ENCODE results near the gene CNP. TPM values are rescaled to one million over a fixed set of nuclear protein-coding genes. Genes with fewer than 3 reads are reported as not detected.
"Not testable (repeated sequence)": the region's sequence is repeated elsewhere in the genome, so short reads cannot be mapped to it uniquely, and the experiment has no call there.

CNP gene
- total and polyA plus RNA-seq, 8 donors = 26.3 to 45.8 (median 32.1) TPM

DNA sequence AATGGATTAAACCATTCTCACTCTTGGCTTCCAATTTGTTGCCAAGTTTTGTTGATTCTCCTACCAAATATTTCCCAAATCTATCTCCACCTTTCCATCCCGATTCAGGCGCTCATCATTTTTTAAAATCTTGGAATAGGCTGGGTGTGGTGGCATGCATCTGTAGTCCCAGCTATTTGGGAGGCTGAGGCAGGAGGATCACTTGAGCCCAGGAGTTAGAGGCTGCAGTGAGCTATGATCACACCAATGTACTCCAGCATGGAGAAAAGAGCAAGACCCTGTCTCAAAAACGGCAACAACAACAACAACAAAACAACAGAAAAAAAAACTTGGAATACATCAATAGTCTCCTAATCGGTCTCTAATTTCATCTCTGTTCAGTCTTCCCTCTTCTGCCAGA is 52.4 kb downstream of the CNP start:
- Histone ChIP-seq H3K4me3 (no peak overlapping the region), H3K4me1 (peaks cover 24 to 28% (median 24%) of the 10 kb centered on the region in 3 donors), H3K27me3 (no peaks in the 10 kb centered on the region), H3K9me3 (no peaks in the 10 kb centered on the region), H3K36me3 (peaks cover 0 to 14% (median 10%) of the 10 kb centered on the region in 3 donors), H3K27ac (no peak overlapping the region)
- intact Hi-C loops (cut with DNase I) = no loop called here
- no peak for TF ChIP-seq CTCF (IDR thresholded peaks at IDR 0.05)
- ATAC-seq = no peak
- WGBS, 2 donors = 83 to 89% methylated on average over 4 of the region's 4 CpGs
- FAIRE-seq = no peak
- no peak for DNase-seq

- peak; percentile 83 to 94 (median 92) for TF ChIP-seq CTCF (IDR thresholded peaks at IDR 0.05)
- FAIRE-seq = no peak
- Histone ChIP-seq H3K4me3 (peak within 1 kb of the TSS; percentile 85 to 94 (median 90)), H3K27ac (peak within 1 kb of the TSS; percentile 44 to 73 (median 55)), H3K27me3 (no peaks in the 10 kb centered on the region), H3K9me3 (no peaks in the 10 kb centered on the region), H3K4me1 (peaks cover 24 to 35% (median 24%) of the 10 kb centered on the region in 3 donors), H3K36me3 (peaks cover 0 to 14% (median 10%) of the 10 kb centered on the region in 3 donors)
- peak; percentile 73 to 84 (median 82) for ATAC-seq
- 6 to 9% methylated on average over 34 to 49 of the region's 49 CpGs for WGBS, 2 donors
- DNase-seq = peak; percentile 92 to 98 (median 94)
- intact Hi-C loops (cut with DNase I) = loop anchor here (5.0 to 10.0 kb wide), 3 partner anchors 85 to 98 kb away; partner anchors contain the start of gene DHX58 (in 1 of the 3)
These were observed 53.2 kb downstream of the CNP start, which contains the start of gene NKIRAS2 for GRCh38 chr17:42019509-42020404. NKIRAS2 (plus strand) TSS chr17:42020090; CDS start chr17:42021578, 1,488 bp downstream.

DNA sequence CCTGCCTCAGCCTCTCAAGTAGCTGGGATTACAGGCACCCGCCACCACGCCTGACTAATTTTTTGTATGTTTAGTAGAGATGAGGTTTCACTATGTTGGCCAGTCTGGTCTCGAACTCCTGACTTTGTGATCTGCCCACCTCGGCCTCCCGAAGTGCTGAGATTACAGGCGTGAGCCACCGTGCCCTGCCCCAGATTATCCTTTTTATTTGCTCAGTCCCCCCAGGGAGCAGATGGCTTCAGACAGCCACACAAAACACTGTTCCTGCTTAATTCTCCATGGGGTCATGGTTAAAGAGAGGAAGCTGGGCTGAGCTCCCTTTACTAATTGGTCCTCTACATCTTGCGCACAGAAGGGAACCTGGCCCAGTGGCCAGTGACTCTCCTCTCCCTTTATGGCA is 54.2 kb downstream of the CNP start:
- H3K4me1 ChIP-seq = peaks cover 18 to 31% (median 21%) of the 10 kb centered on the region in 3 donors
- H3K36me3 ChIP-seq = peaks cover 0 to 14% (median 10%) of the 10 kb centered on the region in 3 donors
- H3K27me3 ChIP-seq, H3K27ac ChIP-seq, H3K9me3 ChIP-seq, FAIRE-seq, ATAC-seq, DNase-seq: not testable (repeated sequence)
- 54 to 64% methylated on average over 8 of the region's 8 CpGs for WGBS, 2 donors
- H3K4me3 ChIP-seq = peak overlapping the region in 3 of 4 donors; percentile 85 to 94 (median 88)
- intact Hi-C loops (cut with DNase I) = loop anchor here (5.0 to 10.0 kb wide), 3 partner anchors 84 to 96 kb away; partner anchors contain the start of gene DHX58 (in 1 of the 3)

GRCh38 chr17:42023524-42024349 is 57.1 kb downstream of the CNP start:
- ATAC-seq = no peak
- no peak for TF ChIP-seq CTCF (IDR thresholded peaks at IDR 0.05)
- peak overlapping the region in 2 of 4 donors; percentile 51 to 67 for H3K27ac ChIP-seq
- intact Hi-C loops (cut with DNase I) = loop anchor here (5.0 to 10.0 kb wide), 3 partner anchors 81 to 94 kb away; partner anchors contain the start of gene DHX58 (in 1 of the 3)
- WGBS, 2 donors = 80 to 83% methylated on average over 15 of the region's 15 CpGs
- H3K4me3 ChIP-seq = no peak overlapping the region
- H3K9me3 ChIP-seq = no peaks in the 10 kb centered on the region
- FAIRE-seq = no peak
- no peaks in the 10 kb centered on the region for H3K27me3 ChIP-seq
- peak in 1 of 6 donors; percentile 56 for DNase-seq
- peaks cover 9 to 23% (median 10%) of the 10 kb centered on the region in 3 donors for H3K4me1 ChIP-seq
- peaks cover 0 to 14% (median 10%) of the 10 kb centered on the region in 3 donors for H3K36me3 ChIP-seq

All from pancreas (tissue), 10 donors.